GM21786 (cell line): ENCODE data around the gene UBR1.
A peak's percentile ranks its signal among the peaks of the same experiment; 100 is the strongest.
"Not testable (repeated sequence)": the region's sequence is repeated elsewhere in the genome, so short reads cannot be mapped to it uniquely, and the experiment has no call there.

Experiments used
- ATAC-seq: cut with Tn5 transposase; IDR thresholded peaks from one replicate; pipeline ENCODE4 v1.9.1; 2021; ENCODE audit not compliant: unreplicated experiment

Gene UBR1

DNA sequence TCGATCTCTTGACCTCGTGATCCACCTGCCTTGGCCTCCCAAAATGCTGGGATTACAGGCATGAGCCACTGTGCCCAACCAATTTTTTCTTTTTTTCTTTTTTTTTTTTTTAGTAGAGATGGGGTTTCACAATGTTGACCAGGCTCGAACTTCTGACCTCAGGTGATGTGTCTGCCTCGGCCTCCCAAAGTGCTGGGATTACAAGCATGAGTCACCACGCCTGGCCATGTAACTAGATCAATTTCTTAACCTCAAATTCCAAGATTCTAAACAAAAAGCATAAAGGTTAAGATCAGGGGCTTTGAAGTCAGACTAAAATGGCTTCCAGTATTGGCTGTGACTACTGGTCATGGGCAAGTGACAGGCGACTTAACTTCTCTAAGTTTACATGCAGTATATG is 126.7 kb downstream of the UBR1 start:
- ATAC-seq: not testable (repeated sequence)

DNA sequence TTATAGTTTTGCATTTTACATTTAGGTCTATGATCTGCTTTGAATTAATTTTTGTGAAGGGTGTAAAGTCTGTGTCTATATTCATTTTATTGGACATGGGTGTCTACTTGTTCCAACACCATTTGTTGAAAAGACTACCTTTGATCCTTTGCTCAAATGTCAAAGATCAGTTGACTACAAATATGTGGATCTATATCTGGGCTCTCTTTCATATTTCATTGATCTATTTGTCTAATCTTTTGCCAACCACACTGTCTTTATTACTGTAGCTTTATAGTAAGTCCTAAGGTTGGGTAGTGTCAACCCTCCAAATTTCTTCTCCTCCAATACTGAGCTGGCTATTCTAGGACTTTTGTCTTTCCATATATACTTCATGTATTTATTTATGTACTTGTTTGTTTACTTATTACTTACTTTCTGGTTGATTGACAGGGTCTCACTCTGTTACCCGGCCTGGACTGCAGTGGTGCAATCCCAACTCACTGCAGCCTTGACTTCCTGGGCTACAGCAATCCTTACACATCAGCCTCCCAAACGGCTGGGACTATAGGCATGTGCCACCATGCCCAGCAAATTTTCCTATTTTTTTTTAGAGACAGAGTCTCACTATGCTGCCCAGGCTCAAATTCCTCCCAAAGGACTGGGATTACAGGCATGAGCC is 131.5 kb downstream of the UBR1 start:
- ATAC-seq: no peak

- no peak for ATAC-seq
Measured at GRCh38 chr15:42973114-42973513, 132.7 kb downstream of the UBR1 start.

DNA sequence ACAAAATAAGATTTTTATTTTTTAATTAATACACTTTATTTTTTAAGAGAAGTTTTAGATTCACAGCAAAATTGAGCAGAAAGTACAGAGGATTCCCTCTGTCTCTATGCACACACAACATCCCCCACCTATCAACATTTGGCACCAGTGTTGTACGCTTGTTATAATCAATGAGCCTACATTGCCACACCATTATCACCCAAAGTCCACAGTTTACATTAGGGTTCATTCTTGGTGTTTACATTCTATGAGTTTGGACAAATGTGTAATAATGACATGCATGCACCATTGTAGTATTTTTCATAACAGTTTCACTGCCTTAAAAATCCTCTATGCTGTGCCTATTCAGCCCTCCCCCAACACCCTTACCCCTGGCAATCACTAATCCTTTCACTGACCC is 134.0 kb downstream of the UBR1 start:
- no peak for ATAC-seq

- no peak for ATAC-seq
Measured at GRCh38 chr15:42964476-42964875, 141.4 kb downstream of the UBR1 start.

GRCh38 chr15:42955518-42955917 is 150.3 kb downstream of the UBR1 start:
- no peak for ATAC-seq

DNA sequence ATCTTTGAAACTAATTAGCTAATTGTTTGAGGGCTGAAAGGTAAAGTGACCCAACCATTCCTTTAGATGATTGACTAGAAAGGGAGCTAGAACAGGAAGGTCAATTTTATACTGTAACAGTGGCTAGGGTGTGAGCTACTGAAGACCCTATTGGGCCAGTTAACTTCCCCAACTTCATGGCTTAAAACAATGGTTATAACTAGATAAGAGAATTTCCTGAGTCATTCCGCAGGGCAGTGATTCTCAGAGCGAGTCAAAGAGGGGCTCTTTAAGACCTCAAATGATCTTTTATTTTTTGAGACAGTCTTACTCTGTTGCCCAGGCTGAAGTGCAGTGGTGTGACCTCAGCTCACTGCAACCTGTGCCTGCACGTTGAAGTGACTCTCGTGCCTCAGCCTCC is 151.5 kb downstream of the UBR1 start:
- no peak for ATAC-seq

GRCh38 chr15:42948898-42949297 is 156.9 kb downstream of the UBR1 start:
- not testable (repeated sequence) for ATAC-seq

GRCh38 chr15:42940527-42940926 is 165.3 kb downstream of the UBR1 start:
- ATAC-seq: no peak

DNA sequence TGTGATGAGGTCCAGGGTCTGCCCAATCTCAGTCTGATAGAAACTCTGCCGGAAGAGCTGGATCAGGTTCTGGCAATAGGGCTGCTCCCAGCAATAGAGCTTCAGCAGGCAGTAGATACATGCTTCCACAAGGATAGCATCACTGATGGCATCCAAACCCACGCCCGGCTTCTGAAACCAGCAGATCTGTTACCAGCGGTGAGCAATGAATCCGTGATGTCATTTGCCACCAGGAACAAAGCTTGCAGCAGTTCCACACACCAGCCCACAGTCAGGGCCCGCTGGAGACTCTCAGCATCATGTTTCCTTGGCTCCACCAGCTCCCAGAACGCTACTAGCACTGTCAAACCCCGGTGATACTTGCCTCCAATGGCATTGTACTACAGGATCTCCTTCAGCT is 166.0 kb downstream of the UBR1 start:
- ATAC-seq: no peak

DNA sequence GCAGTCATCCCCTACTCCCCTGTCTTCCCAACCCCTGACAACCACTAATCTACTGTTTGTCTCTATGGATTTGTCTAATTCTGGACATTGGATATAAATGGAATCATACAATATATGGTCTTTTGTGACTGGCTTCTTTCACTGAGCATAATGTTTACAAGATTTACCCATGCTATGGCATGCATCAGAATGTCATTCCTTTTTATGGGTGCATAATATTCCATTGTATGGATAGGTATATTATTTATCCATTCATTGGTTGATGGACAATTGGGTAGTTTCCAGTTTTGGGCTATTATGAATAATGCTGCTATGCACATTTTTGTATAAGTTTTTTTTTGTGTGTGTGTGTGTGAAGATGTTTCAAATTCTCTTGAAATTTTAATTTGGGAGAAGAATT is 168.7 kb downstream of the UBR1 start:
- ATAC-seq: no peak

- no peak for ATAC-seq
Measured at GRCh38 chr15:42933886-42934667, 171.8 kb downstream of the UBR1 start.

DNA sequence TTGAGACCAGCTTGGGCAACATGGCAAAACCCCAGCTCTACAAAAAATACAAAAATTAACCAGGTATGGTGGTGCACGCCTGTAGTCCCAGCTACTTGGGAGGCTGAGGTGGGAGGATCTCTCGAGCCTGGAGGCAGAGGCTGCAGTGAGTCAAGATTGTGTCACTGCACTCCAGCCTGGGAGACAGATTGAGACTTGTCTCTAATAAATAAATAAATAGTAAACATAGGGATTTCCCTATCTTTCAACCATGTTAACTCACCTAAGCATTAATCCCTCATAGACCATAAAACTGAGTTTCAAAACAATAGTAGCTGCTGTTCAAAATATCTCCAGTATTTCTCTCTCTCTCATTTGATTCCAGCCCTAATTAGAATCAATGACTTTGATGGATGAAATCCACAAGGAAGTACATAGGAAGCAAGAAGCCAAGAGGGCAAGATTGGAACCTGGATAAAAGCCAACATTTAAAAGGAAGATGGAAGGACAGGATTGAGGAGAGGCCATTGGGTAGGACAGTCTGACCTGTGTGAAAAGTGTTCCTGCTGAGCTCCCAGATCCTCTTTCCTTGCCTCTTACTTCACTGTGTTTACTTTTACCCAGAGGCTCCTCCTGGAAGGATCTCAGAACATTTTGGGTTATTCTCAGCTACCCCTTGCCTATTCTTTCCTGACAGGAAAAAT is 172.9 kb downstream of the UBR1 start:
- no peak for ATAC-seq

DNA sequence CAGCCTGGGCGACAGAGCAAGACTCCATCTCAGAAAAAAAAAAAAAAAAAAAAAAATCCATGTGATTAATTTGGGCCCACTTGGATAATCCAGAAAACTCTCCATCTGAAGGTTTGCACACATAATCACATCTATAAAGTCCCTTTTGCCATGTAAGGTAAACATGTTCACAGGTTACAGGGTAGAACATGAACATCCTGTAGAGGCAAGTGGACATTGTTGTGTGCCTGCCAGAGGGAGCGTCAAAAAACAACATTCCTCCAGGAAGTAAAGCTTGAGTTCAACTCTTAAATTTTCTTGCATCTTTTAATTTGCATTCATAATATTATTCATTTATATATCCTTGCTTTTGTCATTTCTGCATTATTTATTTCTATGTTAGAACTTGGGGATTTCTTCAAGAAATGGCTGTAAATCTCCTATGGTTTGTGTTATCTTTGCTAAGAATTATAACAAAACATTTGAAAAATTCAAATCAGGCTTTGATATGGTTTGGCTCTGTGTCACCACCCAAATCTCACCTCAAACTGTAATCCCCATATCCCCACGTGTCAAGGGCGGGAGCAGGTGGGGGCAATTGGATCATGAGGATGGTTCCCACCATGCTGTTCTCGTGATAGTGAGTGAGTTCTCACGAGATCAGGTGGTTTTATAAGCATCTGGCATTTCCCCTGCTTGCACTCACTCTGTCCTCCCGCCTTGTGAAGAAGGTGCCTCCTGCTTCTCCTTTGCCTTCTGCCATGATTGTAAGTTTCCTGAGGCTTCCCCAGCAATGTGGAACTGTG is 173.9 kb downstream of the UBR1 start:
- ATAC-seq: no peak

DNA sequence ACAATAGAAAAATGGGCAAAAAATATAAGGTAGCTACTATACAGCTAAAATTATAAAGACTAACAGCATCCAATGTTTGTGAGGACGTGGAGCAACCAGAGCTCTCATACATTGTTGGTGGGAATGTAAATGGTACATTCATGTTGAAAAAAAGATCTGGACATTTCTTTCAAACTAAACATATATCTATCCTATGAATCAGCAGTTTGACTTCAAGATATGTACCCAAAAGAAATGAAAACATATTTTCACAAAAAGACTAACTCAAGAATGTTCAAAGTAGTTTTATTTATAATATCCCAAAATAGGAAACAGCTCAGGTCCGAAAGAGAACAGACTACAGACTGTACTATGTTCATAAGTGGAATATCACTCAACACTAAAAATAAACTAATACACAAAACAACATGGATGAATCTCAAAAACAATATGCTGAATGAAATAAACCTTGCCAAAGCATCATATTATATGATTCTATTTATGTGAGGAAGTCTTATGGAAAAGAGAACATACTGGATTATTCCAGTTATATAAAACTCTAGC is 176.5 kb downstream of the UBR1 start:
- ATAC-seq: no peak

- no peak for ATAC-seq
Measured at GRCh38 chr15:42921342-42921731, 184.5 kb downstream of the UBR1 start.

- ATAC-seq: peak; percentile 97
Measured at GRCh38 chr15:42920519-42921341, 185.1 kb downstream of the UBR1 start, which contains the start of gene TTBK2. Gene TTBK2, minus strand, starts transcription at chr15:42920778. Its CDS starts 42,161 bp downstream, at chr15:42878617.

GRCh38 chr15:42919799-42920518 is 185.9 kb downstream of the UBR1 start:
- no peak for ATAC-seq

DNA sequence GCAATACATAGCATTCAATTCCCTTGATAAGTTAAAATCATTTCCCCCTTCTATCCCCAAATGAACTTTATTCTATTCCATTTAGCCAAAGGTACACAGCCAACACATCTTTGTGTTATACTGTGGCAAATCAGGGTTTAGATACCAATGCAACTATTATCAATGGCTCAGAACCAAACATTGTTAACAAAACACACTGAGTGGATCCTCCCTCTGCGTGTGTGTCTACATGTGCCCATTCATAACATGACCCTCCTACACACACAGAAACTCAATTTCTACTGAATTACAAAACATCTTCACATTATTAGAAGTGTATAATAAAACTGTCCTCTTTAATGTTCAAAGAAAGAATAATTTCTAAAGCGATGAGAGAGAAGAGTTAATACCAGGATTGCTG is 186.5 kb downstream of the UBR1 start:
- no peak for ATAC-seq
